ENCODE results near the gene ADCY9.

DNA sequence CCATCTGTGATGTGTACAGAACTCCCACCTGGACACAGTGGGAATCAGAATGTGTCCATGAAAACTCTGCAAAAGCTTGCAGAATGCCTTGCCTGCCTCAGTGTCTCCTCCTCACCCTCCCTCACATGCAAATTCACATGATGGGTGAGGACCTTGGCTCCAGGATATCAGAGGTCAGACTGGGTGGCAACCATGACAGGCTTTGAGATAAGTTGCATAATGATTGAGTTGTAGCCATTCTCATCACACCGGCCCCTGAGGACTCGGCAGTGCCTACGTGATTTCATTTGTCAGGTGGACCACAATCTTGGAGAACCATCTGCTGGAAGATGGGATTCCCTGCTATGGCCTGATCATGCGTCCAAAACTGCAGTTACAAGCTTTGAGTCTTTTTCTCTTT, 3.9 kb upstream of the ADCY9 start:
- TF ChIP-seq, protein P1, sequence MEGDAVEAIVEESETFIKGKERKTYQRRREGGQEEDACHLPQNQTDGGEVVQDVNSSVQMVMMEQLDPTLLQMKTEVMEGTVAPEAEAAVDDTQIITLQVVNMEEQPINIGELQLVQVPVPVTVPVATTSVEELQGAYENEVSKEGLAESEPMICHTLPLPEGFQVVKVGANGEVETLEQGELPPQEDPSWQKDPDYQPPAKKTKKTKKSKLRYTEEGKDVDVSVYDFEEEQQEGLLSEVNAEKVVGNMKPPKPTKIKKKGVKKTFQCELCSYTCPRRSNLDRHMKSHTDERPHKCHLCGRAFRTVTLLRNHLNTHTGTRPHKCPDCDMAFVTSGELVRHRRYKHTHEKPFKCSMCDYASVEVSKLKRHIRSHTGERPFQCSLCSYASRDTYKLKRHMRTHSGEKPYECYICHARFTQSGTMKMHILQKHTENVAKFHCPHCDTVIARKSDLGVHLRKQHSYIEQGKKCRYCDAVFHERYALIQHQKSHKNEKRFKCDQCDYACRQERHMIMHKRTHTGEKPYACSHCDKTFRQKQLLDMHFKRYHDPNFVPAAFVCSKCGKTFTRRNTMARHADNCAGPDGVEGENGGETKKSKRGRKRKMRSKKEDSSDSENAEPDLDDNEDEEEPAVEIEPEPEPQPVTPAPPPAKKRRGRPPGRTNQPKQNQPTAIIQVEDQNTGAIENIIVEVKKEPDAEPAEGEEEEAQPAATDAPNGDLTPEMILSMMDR (IDR thresholded peaks at IDR 0.05; ENCODE audit: low read depth, low read length): no peak
- TF ChIP-seq POLR2A (IDR thresholded peaks at IDR 0.05; ENCODE audit: extremely low read depth, insufficient read length) (no peak), MYC (IDR thresholded peaks at IDR 0.05; ENCODE audit: low read depth, low read length) (no peak)
- TF ChIP-seq, protein P2, sequence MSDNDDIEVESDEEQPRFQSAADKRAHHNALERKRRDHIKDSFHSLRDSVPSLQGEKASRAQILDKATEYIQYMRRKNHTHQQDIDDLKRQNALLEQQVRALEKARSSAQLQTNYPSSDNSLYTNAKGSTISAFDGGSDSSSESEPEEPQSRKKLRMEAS (IDR thresholded peaks at IDR 0.05; ENCODE audit: low read depth, low read length): no peak
